ENCODE results near the gene ORC3.

GRCh38 chr6:87590990-87591389, 1.1 kb downstream of the ORC3 start:
- TF ChIP-seq, protein P1, sequence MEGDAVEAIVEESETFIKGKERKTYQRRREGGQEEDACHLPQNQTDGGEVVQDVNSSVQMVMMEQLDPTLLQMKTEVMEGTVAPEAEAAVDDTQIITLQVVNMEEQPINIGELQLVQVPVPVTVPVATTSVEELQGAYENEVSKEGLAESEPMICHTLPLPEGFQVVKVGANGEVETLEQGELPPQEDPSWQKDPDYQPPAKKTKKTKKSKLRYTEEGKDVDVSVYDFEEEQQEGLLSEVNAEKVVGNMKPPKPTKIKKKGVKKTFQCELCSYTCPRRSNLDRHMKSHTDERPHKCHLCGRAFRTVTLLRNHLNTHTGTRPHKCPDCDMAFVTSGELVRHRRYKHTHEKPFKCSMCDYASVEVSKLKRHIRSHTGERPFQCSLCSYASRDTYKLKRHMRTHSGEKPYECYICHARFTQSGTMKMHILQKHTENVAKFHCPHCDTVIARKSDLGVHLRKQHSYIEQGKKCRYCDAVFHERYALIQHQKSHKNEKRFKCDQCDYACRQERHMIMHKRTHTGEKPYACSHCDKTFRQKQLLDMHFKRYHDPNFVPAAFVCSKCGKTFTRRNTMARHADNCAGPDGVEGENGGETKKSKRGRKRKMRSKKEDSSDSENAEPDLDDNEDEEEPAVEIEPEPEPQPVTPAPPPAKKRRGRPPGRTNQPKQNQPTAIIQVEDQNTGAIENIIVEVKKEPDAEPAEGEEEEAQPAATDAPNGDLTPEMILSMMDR (IDR thresholded peaks at IDR 0.05): no peak
- no peak for TF ChIP-seq ZFX (IDR thresholded peaks at IDR 0.05; ENCODE audit: borderline replicate concordance)

All from 22Rv1 (cell line).